Measurements from ENCODE around the gene VAT1L.
"Not testable (repeated sequence)": the region's sequence is repeated elsewhere in the genome, so short reads cannot be mapped to it uniquely, and the experiment has no call there.

Gene VAT1L

DNA sequence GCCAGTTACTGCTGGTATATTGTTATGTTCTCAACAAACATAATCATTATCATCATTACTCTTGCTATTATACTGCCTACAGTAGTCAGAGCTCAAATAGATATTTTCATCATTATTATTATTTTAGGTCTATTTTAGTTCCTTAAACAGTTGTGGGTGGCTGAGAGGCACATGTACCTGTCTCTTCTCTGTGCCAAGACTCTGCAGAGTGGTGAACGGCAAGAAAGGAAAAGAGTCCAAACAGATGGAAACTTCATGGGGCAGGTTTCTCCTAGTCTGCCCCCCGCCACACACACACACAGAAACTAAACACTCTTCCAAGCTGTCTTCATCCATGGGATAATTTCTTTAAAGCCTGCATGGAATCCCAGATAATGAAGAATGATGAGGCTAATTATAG lies 156.3 kb downstream of the VAT1L start:
- ATAC-seq (replicated peaks; ENCODE audit: extremely low read depth, poor library complexity, severe bottlenecking) (no peak), DNase-seq (ENCODE audit: low spot score in 2 of 2) (no peak)
- Mint-ChIP-seq H3K27ac (ENCODE audit: low read depth) (no peak overlapping the region), H3K4me1 (no peaks in the 10 kb centered on the region), H3K9me3 (no peaks in the 10 kb centered on the region), H3K27me3 (peaks cover 34% of the 10 kb centered on the region), H3K36me3 (ENCODE audit: insufficient read depth) (no peaks in the 10 kb centered on the region), H3K4me3 (no peak overlapping the region)

DNA sequence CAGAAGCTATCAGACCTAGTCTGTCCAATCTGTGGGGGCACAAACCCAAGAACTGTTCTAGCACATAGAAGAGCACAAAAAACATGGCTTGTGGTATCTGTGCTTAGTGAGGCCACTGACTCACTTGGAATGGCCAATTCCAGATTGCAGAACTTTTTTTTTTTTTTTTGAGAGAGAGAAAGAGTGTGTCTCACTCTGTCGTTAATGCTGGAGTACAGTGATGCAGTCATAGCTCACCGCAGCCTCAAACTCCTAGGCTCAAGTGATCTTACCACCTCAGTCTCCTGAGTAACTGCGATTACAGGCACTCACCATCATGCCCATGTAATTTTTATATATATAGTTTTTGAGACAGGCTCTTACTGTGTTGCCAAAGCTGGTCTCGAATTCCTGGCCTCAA lies 156.8 kb downstream of the VAT1L start:
- H3K9me3 Mint-ChIP-seq: no peaks in the 10 kb centered on the region
- H3K27ac Mint-ChIP-seq (ENCODE audit: low read depth): no peak overlapping the region
- ATAC-seq (replicated peaks; ENCODE audit: extremely low read depth, poor library complexity, severe bottlenecking): no peak
- no peak overlapping the region for H3K4me3 Mint-ChIP-seq
- H3K4me1 Mint-ChIP-seq: no peaks in the 10 kb centered on the region
- peaks cover 39% of the 10 kb centered on the region for H3K27me3 Mint-ChIP-seq
- DNase-seq (ENCODE audit: low spot score in 2 of 2): no peak
- no peaks in the 10 kb centered on the region for H3K36me3 Mint-ChIP-seq (ENCODE audit: insufficient read depth)

DNA sequence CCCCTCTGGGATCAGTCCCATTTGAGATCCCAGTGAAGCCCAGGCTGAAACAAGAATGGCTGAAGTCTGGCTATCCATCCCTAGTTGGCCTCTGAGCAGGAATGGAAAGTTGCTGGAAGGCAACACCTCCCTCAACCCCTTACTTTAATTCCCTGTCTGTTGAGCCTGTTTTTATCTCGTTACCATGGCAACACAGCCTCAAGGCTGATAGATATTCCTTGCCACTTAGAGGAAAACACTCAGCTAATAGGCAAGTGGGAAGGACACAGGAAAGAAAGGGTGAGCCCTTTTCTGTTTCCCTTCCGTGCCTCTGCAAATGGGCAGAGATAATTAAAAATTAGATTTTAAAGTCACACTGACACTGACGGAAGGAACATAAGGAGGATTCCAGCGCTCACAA lies 158.5 kb downstream of the VAT1L start:
- Mint-ChIP-seq H3K27ac (ENCODE audit: low read depth) (no peak overlapping the region), H3K4me1 (no peaks in the 10 kb centered on the region), H3K9me3 (no peaks in the 10 kb centered on the region), H3K27me3 (peaks cover 52% of the 10 kb centered on the region), H3K4me3 (no peak overlapping the region), H3K36me3 (ENCODE audit: insufficient read depth) (no peaks in the 10 kb centered on the region)
- ATAC-seq (replicated peaks; ENCODE audit: extremely low read depth, poor library complexity, severe bottlenecking): no peak
- DNase-seq (ENCODE audit: low spot score in 2 of 2): no peak

DNA sequence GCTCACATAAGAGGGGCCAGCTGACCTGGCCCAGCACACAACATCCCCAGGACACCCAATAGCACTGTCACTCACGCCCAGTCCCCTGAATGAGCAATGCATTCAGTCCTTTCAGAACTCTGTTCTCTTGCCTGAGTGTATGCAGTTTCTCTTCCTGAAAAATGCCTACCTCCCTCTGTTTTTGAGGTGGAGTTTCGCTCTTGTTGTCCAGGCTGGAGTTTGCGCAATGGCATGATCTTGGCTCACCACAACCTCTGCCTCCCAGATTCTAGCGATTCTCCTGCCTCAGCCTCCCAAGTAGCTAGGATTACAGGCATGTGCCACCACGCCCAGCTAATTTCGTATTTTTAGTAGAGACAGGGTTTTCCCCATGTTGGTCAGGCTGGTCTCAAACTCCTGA lies 159.2 kb downstream of the VAT1L start:
- not testable (repeated sequence) for H3K27ac Mint-ChIP-seq (ENCODE audit: low read depth); ATAC-seq (replicated peaks; ENCODE audit: extremely low read depth, poor library complexity, severe bottlenecking); DNase-seq (ENCODE audit: low spot score in 2 of 2); H3K9me3 Mint-ChIP-seq; H3K4me3 Mint-ChIP-seq; H3K4me1 Mint-ChIP-seq; H3K36me3 Mint-ChIP-seq (ENCODE audit: insufficient read depth)
- H3K27me3 Mint-ChIP-seq: peaks cover 45% of the 10 kb centered on the region

DNA sequence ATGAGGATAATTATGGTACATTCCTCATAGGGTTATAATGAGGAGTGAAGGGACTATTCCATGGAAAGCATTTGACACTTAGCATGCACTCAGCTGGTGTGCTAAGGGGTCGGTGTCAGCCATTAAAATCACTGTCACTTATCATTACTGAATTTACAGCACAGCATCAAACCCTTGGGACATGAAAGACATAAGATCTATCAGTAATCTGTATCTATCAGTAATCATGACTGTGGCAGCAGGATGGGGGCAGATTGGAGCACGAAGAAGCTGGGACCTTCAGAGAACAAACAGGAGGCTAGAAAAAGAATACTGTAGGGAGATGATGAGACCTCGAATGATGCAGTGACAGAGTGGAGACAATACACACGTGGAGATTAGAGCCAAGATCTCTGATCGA lies 160.5 kb downstream of the VAT1L start:
- no peaks in the 10 kb centered on the region for H3K4me1 Mint-ChIP-seq
- no peaks in the 10 kb centered on the region for H3K36me3 Mint-ChIP-seq (ENCODE audit: insufficient read depth)
- ATAC-seq (replicated peaks; ENCODE audit: extremely low read depth, poor library complexity, severe bottlenecking): no peak
- no peak overlapping the region for H3K27ac Mint-ChIP-seq (ENCODE audit: low read depth)
- no peaks in the 10 kb centered on the region for H3K9me3 Mint-ChIP-seq
- peaks cover 45% of the 10 kb centered on the region for H3K27me3 Mint-ChIP-seq
- no peak for DNase-seq (ENCODE audit: low spot score in 2 of 2)
- H3K4me3 Mint-ChIP-seq: no peak overlapping the region

DNA sequence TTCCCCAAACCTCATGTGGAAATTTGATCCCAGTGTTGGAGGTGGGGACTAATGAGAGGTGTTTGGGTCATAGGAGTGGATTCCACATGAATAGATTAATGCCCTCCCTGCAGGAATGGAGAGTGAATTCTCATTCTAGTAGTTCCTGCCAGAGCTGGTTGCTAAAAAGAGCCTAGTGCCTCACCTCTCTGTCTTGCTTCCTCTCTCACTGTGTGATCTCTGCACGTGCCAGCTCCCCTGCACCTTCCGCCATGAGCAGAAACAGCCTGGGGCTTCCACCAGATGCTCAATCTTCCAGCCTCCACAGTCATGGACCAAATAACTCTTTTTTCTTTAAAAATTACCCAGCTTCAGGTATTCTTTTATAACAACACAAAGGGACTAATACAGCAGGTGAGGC lies 161.1 kb downstream of the VAT1L start:
- H3K4me1 Mint-ChIP-seq: no peaks in the 10 kb centered on the region
- no peaks in the 10 kb centered on the region for H3K9me3 Mint-ChIP-seq
- no peak for ATAC-seq (replicated peaks; ENCODE audit: extremely low read depth, poor library complexity, severe bottlenecking)
- H3K27me3 Mint-ChIP-seq: peaks cover 45% of the 10 kb centered on the region
- H3K27ac Mint-ChIP-seq (ENCODE audit: low read depth): no peak overlapping the region
- no peak overlapping the region for H3K4me3 Mint-ChIP-seq
- no peaks in the 10 kb centered on the region for H3K36me3 Mint-ChIP-seq (ENCODE audit: insufficient read depth)
- no peak for DNase-seq (ENCODE audit: low spot score in 2 of 2)

DNA sequence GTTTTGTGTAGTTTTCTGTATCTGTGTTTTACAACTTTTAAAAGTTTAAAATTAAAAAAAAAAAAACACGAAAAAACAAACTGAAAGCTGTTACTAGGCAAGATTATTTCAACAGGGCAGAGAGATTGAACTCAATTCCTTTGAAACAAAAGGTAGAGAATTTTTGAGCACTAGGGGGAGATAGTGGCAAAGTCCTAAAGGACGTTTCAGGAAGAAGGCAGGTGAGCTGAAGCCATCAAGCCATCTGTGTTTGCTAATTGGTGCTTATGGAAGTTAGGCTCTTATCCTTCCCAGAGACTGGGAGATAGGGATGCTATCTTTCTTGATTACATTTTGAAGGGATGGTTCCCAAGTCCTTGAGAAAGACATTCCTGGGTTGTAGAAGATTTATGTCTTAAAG lies 163.4 kb downstream of the VAT1L start:
- DNase-seq (ENCODE audit: low spot score in 2 of 2): no peak
- H3K9me3 Mint-ChIP-seq: no peaks in the 10 kb centered on the region
- no peak overlapping the region for H3K4me3 Mint-ChIP-seq
- H3K27me3 Mint-ChIP-seq: peaks cover 45% of the 10 kb centered on the region
- H3K36me3 Mint-ChIP-seq (ENCODE audit: insufficient read depth): no peaks in the 10 kb centered on the region
- H3K27ac Mint-ChIP-seq (ENCODE audit: low read depth): no peak overlapping the region
- no peaks in the 10 kb centered on the region for H3K4me1 Mint-ChIP-seq
- no peak for ATAC-seq (replicated peaks; ENCODE audit: extremely low read depth, poor library complexity, severe bottlenecking)

DNA sequence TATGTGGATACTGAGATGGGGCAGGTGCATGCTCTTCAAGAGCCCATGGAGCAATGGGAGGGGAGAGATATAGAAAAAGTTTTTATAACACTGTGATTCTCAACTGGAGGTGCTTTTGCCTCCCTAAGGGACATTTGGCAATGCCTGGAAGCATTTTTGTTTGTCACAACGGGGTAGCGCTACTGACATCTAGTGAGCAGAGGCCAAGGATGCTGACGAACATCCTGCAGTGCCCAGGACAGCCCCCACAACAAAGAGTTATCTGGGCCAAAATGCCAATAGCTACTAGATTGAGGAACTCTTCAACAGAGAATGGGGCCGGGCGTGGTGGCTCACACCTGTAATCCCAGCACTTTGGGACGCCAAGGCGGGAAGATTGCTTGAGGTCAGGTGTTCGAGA lies 166.8 kb downstream of the VAT1L start:
- Mint-ChIP-seq H3K4me3 (no peak overlapping the region), H3K27ac (ENCODE audit: low read depth) (no peak overlapping the region)

DNA sequence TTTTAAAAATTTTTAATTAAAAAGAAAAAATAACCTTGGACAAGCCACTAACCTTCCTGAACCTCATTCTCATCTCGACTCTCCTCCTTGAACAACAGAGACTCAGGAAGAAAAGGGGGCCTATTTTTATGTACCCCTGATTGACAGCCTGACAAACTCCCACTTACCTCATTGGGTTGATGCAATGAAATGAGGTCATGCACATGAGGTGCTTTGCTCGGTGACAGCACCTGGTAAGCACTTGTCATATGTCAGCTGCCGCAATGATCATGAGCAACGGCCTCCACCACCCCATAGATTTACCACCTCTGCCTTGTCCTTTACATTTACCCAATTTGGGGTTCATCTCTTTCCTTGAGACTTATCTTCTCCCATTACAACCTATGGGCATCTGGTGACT lies 167.9 kb downstream of the VAT1L start:
- H3K9me3 Mint-ChIP-seq: no peaks in the 10 kb centered on the region
- H3K27me3 Mint-ChIP-seq: peaks cover 14% of the 10 kb centered on the region
- DNase-seq (ENCODE audit: low spot score in 2 of 2) (no peak), ATAC-seq (replicated peaks; ENCODE audit: extremely low read depth, poor library complexity, severe bottlenecking) (no peak)
- H3K36me3 Mint-ChIP-seq (ENCODE audit: insufficient read depth): no peaks in the 10 kb centered on the region
- H3K4me3 Mint-ChIP-seq: no peak overlapping the region
- H3K4me1 Mint-ChIP-seq: no peaks in the 10 kb centered on the region
- H3K27ac Mint-ChIP-seq (ENCODE audit: low read depth): no peak overlapping the region

More for the DNA sequence above, 166.8 kb downstream of the VAT1L start:
- H3K27me3 Mint-ChIP-seq: peaks cover 20% of the 10 kb centered on the region
- ATAC-seq (replicated peaks; ENCODE audit: extremely low read depth, poor library complexity, severe bottlenecking) (no peak), DNase-seq (ENCODE audit: low spot score in 2 of 2) (no peak)
- H3K36me3 Mint-ChIP-seq (ENCODE audit: insufficient read depth): no peaks in the 10 kb centered on the region
- no peaks in the 10 kb centered on the region for H3K4me1 Mint-ChIP-seq
- H3K9me3 Mint-ChIP-seq: no peaks in the 10 kb centered on the region

DNA sequence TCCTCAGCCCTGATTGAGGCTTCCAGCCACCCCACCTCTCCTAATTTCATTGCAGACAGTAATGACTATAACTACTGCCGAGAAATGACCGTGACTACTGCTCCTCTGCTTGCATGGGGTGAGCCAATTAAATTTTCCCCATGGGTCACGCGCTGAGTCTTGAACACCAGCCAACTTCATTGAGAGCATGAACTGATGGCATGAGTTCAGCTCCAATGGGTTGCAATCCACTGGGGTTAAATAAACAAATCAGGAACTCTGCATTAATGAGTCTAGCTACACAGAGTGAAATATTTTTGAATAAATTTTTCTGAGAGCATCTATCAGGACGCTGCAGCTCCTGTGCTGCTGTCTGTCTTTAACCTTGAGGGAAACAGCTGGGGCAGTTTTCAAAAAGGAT lies 172.4 kb downstream of the VAT1L start:
- Mint-ChIP-seq H3K27me3 (peaks cover 51% of the 10 kb centered on the region), H3K4me3 (no peak overlapping the region), H3K9me3 (no peaks in the 10 kb centered on the region), H3K4me1 (no peaks in the 10 kb centered on the region), H3K36me3 (ENCODE audit: insufficient read depth) (peaks cover 2% of the 10 kb centered on the region), H3K27ac (ENCODE audit: low read depth) (no peak overlapping the region)
- ATAC-seq (replicated peaks; ENCODE audit: extremely low read depth, poor library complexity, severe bottlenecking) (no peak), DNase-seq (ENCODE audit: low spot score in 2 of 2) (no peak)

DNA sequence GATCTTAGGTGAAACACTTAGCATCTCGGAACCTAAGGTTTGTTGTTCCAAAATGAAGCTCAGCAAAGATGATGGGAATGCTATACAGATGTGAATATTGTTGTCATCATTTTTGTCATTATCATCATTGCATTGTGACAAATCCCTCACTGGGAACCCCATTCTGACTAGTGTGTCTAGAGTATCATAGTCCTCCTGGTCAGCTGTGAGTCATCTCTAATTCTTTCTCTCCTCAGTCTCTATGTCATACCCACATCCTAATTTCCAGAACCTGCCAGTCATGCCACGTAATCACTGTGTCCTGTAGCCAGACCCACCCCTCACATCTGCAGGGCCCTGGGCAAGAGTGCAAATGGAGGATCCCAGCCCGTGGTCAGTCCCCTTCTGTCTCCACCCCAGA lies 173.4 kb downstream of the VAT1L start:
- Mint-ChIP-seq H3K4me3 (no peak overlapping the region), H3K27ac (ENCODE audit: low read depth) (no peak overlapping the region)
- no peak for DNase-seq (ENCODE audit: low spot score in 2 of 2)

DNA sequence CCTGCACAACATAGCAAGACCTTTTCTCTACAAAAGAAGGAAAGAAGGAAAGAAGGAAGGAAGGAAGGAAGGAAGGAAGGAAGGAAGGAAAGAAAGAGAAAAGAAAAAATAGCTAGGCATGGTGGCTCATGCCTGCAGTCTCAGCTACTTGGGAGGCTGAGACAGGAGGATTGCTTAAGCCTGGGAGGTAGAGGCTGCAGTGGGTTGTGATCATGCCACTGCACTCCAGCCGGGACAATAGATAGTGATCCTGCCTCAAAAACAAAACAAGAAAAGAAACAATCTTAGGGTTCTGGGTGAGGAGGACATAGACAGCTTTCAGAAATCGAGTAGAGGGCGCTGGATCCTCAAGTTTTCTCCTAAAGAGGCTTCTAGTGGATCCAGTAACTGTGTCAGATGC lies 174.3 kb downstream of the VAT1L start:
- peaks cover 2% of the 10 kb centered on the region for H3K36me3 Mint-ChIP-seq (ENCODE audit: insufficient read depth)
- H3K9me3 Mint-ChIP-seq: no peaks in the 10 kb centered on the region
- H3K4me1 Mint-ChIP-seq: no peaks in the 10 kb centered on the region
- H3K27me3 Mint-ChIP-seq: peaks cover 55% of the 10 kb centered on the region
- H3K4me3 Mint-ChIP-seq: no peak overlapping the region
- H3K27ac Mint-ChIP-seq (ENCODE audit: low read depth): no peak overlapping the region
- no peak for ATAC-seq (replicated peaks; ENCODE audit: extremely low read depth, poor library complexity, severe bottlenecking)
- DNase-seq (ENCODE audit: low spot score in 2 of 2): no peak

More for the DNA sequence above, 173.4 kb downstream of the VAT1L start:
- Mint-ChIP-seq H3K27me3 (peaks cover 51% of the 10 kb centered on the region), H3K4me1 (no peaks in the 10 kb centered on the region), H3K9me3 (no peaks in the 10 kb centered on the region), H3K36me3 (ENCODE audit: insufficient read depth) (peaks cover 2% of the 10 kb centered on the region)
- ATAC-seq (replicated peaks; ENCODE audit: extremely low read depth, poor library complexity, severe bottlenecking): no peak

DNA sequence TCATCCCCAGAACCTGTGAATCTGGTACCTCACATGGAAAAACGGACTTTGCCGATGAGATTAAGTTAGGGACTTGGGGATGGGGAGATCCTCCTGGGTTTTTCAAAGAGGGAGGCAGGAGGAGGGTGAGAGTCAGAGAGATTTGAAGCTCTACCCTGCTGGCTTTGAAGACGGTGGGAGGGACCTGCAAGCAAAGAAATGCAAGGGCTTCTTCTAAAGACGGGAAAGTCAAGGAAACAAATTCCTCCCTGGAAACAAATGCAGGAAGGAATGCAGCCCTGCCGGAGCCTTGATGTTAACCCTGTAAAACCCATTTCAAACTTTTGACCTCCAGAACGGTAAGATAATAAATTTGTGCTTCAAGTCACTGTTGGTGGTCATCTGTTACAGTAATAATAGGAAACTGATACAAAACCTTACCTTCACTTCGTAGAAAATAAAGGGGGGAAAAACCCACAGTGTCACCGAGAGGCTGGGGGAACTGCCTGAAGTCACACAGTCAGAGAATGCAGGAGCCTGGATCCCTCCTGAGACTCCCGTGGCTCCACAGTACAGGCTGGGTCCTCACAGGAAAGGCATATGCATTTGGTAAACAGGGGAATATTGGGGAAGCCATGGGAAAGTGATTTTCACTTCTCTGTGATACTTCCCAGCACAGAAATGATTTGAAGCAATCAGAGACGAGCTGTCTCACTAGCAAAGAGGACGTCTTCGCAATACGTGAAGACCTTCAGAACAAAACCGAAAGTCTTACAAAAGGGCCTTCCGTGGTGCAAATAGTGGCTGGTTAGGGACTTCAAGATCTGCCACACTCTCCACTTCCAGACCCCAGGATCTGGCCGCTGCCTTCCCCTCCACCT lies 175.1 kb downstream of the VAT1L start:
- DNase-seq (ENCODE audit: low spot score in 2 of 2) (no peak), ATAC-seq (replicated peaks; ENCODE audit: extremely low read depth, poor library complexity, severe bottlenecking) (no peak)
- no peaks in the 10 kb centered on the region for H3K9me3 Mint-ChIP-seq
- peaks cover 59% of the 10 kb centered on the region for H3K27me3 Mint-ChIP-seq
- H3K4me1 Mint-ChIP-seq: no peaks in the 10 kb centered on the region
- H3K4me3 Mint-ChIP-seq: no peak overlapping the region
- H3K27ac Mint-ChIP-seq (ENCODE audit: low read depth): no peak overlapping the region
- peaks cover 2% of the 10 kb centered on the region for H3K36me3 Mint-ChIP-seq (ENCODE audit: insufficient read depth)

Measured in central memory CD8-positive, alpha-beta T cell (primary cell).